K562 (cell line): ENCODE results near the gene CTNNA3. TPM values are rescaled to one million over a fixed set of nuclear protein-coding genes. Genes with fewer than 3 reads are reported as not detected.

Experiments used
- ATAC-seq: fragments of 200-7000 bp; cut with Tn5 transposase; 3 replicates; pipeline ENCODE4 v1.9.1; 2020; ENCODE audit warnings: moderate library complexity
- BruUV-seq: library from RNA; stranded (reverse); fragments of 400-500 nt; replicated peaks from 2 replicates; lab custom pipeline; 2021; lab: Mats Ljungman, UMichigan
- CTCF ChIA-PET: fragments of 300-600 bp; formaldehyde crosslinking; extraction: SDS; loops from one replicate; lab custom pipeline; 2021; ENCODE audit warnings: low intra/inter-chr PET ratio; lab: Yijun Ruan, JAX
- POLR2A ChIA-PET: fragments of 300-600, 350-650 bp; sonication (Branson Sonifier 250); formaldehyde crosslinking; extraction: SDS; loops from one replicate; lab custom pipeline; 2021; ENCODE audit warnings: antibody characterized with exemption, inconsistent platforms; lab: Yijun Ruan, JAX
- DNase-seq, 4 experiments: peaks; one replicate each; pipeline versions ENCODE4 v3.0.0 to v3.0.0-alpha.2; 2011 to 2018; ENCODE audit warnings: low spot score in 3 of 4, mixed read lengths in 3 of 4; ENCODE audit errors: extremely low read depth in 1 of 4
- FAIRE-seq: peaks from 2 replicates; lab custom pipeline; 2011; peaks lifted over from hg19 to GRCh38; lab: Jason Lieb, UNC
- H2AFZ ChIP-seq: 2 replicates; pipeline ENCODE4 v1.6.0; 2011; ENCODE audit warnings: low read depth, low read length, control low read depth, inconsistent platforms
- H3K27ac ChIP-seq: fragments of 200-600 bp; 3 replicates; pipeline ENCODE4 v1.8.0; 2011; ENCODE audit warnings: low read depth, mild to moderate bottlenecking, control low read depth, inconsistent platforms, low read length, moderate library complexity, mixed read lengths; ENCODE audit errors: extremely low read depth
- H3K27me3 ChIP-seq, 2 experiments: fragments of 300-600 bp in 1 of 2; 2 replicates in 1 of 2; 3 replicates in 1 of 2; pipeline versions ENCODE4 v1.6.0 to v1.8.0; 2011; ENCODE audit warnings: inconsistent platforms in 2 of 2, low read length in 2 of 2, mild to moderate bottlenecking in 1 of 2, mixed read lengths in 1 of 2, moderate library complexity in 1 of 2; ENCODE audit not compliant: control insufficient read depth in 2 of 2, insufficient read depth in 2 of 2
- H3K36me3 ChIP-seq: fragments of 300-600 bp; 3 replicates; pipeline ENCODE4 v1.8.0; 2011; ENCODE audit warnings: mild to moderate bottlenecking, low read length, inconsistent platforms; ENCODE audit not compliant: control insufficient read depth, insufficient read depth
- H3K4me1 ChIP-seq, 2 experiments: fragments of 200-600 bp in 1 of 2; replicated peaks in 1 of 2; 2 replicates in 1 of 2; 3 replicates in 1 of 2; pipeline versions ENCODE4 v1.5.1 to v1.8.0; 2011; ENCODE audit warnings: inconsistent platforms in 2 of 2, low read length in 2 of 2, mild to moderate bottlenecking in 1 of 2, mixed read lengths in 1 of 2, moderate library complexity in 1 of 2; ENCODE audit not compliant: control insufficient read depth in 2 of 2, insufficient read depth in 2 of 2
- H3K4me2 ChIP-seq: 2 replicates; pipeline ENCODE4 v1.6.1; 2011; ENCODE audit warnings: low read length, control low read depth, inconsistent platforms, mixed read lengths; ENCODE audit not compliant: insufficient read depth
- H3K4me3 ChIP-seq: fragments of 200-600 bp; sonication (generic), shearing (Covaris generic); 2 replicates; pipeline ENCODE4 v1.5.1; 2016; ENCODE audit warnings: control low read depth, inconsistent platforms
- H3K79me2 ChIP-seq: fragments of 200-600 bp; 3 replicates; pipeline ENCODE4 v1.8.0; 2011; ENCODE audit warnings: low read length, inconsistent platforms; ENCODE audit not compliant: control insufficient read depth, insufficient read depth
- H3K9ac ChIP-seq, 2 experiments: 2 replicates each; pipeline versions ENCODE4 v1.6.0 to v1.6.1; 2011; ENCODE audit warnings: low read depth in 2 of 2, low read length in 2 of 2, control low read depth in 1 of 2, inconsistent platforms in 1 of 2, mild to moderate bottlenecking in 1 of 2, mixed read lengths in 1 of 2; ENCODE audit not compliant: insufficient read depth in 1 of 2
- H3K9me1 ChIP-seq: one replicate; pipeline ENCODE4 v1.6.0; 2011; ENCODE audit warnings: inconsistent platforms, mild to moderate bottlenecking, low read length, moderate library complexity; ENCODE audit not compliant: control insufficient read depth, insufficient read depth
- H3K9me3 ChIP-seq: replicated peaks from 2 replicates; pipeline ENCODE4 v1.5.1; 2011; ENCODE audit warnings: low read depth, low read length, inconsistent platforms; ENCODE audit not compliant: control insufficient read depth, insufficient read depth
- H4K20me1 ChIP-seq: replicated peaks from 2 replicates; pipeline ENCODE4 v1.6.1; 2011; ENCODE audit warnings: low read length, inconsistent platforms, mixed read lengths; ENCODE audit not compliant: control insufficient read depth, insufficient read depth
- CBX5 ChIP-seq: IDR thresholded peaks from 2 replicates; pipeline ENCODE4 v1.6.1; 2014; ENCODE audit warnings: low read depth, borderline replicate concordance
- CEBPG ChIP-seq, 3 experiments: fragments of 200-800 bp in 1 of 3; sonication (Bioruptor generic) in 1 of 3; sonication (generic) in 1 of 3; formaldehyde crosslinking in 1 of 3; IDR thresholded peaks in 2 of 3; conservative IDR thresholded peaks in 1 of 3; 2 replicates each; pipeline versions ENCODE4 v1.6.1 to v1.8.0; 2016 to 2022; ENCODE audit warnings: missing compliant biosample characterization in 2 of 3, missing genetic modification characterization in 2 of 3, mild to moderate bottlenecking in 1 of 3, missing genetic modification reagents in 1 of 3
- CREB3 ChIP-seq: fragments of 450-650 bp; conservative IDR thresholded peaks from 2 replicates; pipeline ENCODE4 v1.6.1; 2016; ENCODE audit warnings: missing genetic modification characterization, low read depth, mild to moderate bottlenecking, missing compliant biosample characterization, moderate library complexity
- CUX1 ChIP-seq: fragments of 200-800 bp; sonication (Bioruptor generic); IDR thresholded peaks from 2 replicates; pipeline ENCODE4 v1.6.1; 2016; ENCODE audit warnings: missing genetic modification characterization, missing compliant biosample characterization
- ELF1 ChIP-seq: fragments of 200-800 bp; sonication (Bioruptor generic); IDR thresholded peaks from 2 replicates; pipeline ENCODE4 v1.6.1; 2016; ENCODE audit warnings: missing genetic modification characterization, missing compliant biosample characterization
- NFIX ChIP-seq: fragments of 250-450 bp; sonication (Bioruptor Pico); IDR thresholded peaks from 2 replicates; pipeline ENCODE4 v1.4.0; 2020; ENCODE audit warnings: low read depth, mild to moderate bottlenecking, moderate library complexity
- NKRF ChIP-seq: fragments of 450-650 bp; IDR thresholded peaks from 2 replicates; pipeline ENCODE4 v1.6.1; 2016; ENCODE audit warnings: borderline replicate concordance
- SMARCB1 ChIP-seq: IDR thresholded peaks from 2 replicates; pipeline ENCODE4 v1.6.1; 2011; ENCODE audit warnings: improper control_type of control experiment, low read depth; ENCODE audit not compliant: insufficient read length
- SP2 ChIP-seq: IDR thresholded peaks from 2 replicates; pipeline ENCODE4 v1.6.1; 2011; ENCODE audit warnings: mild to moderate bottlenecking, low read depth, low read length, moderate library complexity; ENCODE audit not compliant: poor library complexity, severe bottlenecking; ENCODE audit errors: extremely low read depth
- SREBF1 ChIP-seq: fragments of 150-350 bp; IDR thresholded peaks from 2 replicates; pipeline ENCODE4 v1.6.1; 2014; ENCODE audit warnings: antibody characterized with exemption, low read depth, low read length, borderline replicate concordance
- ZNF124 ChIP-seq: sonication (generic); formaldehyde crosslinking; IDR thresholded peaks from 2 replicates; pipeline ENCODE4 v1.8.1; 2022; ENCODE audit warnings: missing genetic modification reagents
- ZNF277 ChIP-seq: fragments of 250-450 bp; sonication (Bioruptor Pico); IDR thresholded peaks from 2 replicates; pipeline ENCODE4 v1.8.0; 2022; ENCODE audit warnings: inconsistent platforms, mild to moderate bottlenecking, moderate library complexity, borderline replicate concordance
- WGBS: fragments of 100-300 bp; shearing (Covaris generic); methylation state at CpG from one replicate; pipeline ENCODE4 v1.1.6; 2016; ENCODE audit warnings: low coverage, mixed read lengths; ENCODE audit not compliant: insufficient coverage; ENCODE audit errors: missing lambda C conversion rate; 5-methylcytosine and 5-hydroxymethylcytosine counted together
- in situ Hi-C: fragments of 300-500 bp; cut with MboI; formaldehyde crosslinking; loops from 4 replicates; pipeline ENCODE4 v1.15.0; 2018; ENCODE audit warnings: inconsistent platforms, mixed read lengths
- intact Hi-C: fragments of 100-400 bp; cut with micrococcal nuclease; formaldehyde crosslinking; loops from 2 replicates; pipeline ENCODE4 v1.14.2; 2022
- polyA plus RNA-seq, 8 experiments: library from polyadenylated mRNA; depleted of rRNA in 4 of 8; stranded (reverse) in 5 of 8; unstranded in 3 of 8; fragments of >200 nt; fragmentation: Nextera tagmentation in 2 of 8; fragmentation: Illumina TruSeq in 1 of 8; extraction: Ambion mirVana in 2 of 8; extraction: Trizol in 1 of 8; gene quantifications; 2 replicates each; pipeline versions ENCODE4 v1.2.1 to v1.2.3, GENCODE V29; 2011 to 2014; ENCODE audit warnings: inconsistent platforms in 1 of 8, missing spikeins in 1 of 8
- total RNA-seq, 7 experiments: library from RNA; depleted of rRNA in 6 of 7; stranded (reverse); fragments of >200 nt in 6 of 7; fragmentation: Illumina TruSeq in 2 of 7; extraction: Trizol in 2 of 7; gene quantifications; 2 replicates each; pipeline versions ENCODE4 v1.2.1 to v1.2.3, GENCODE V29; 2011 to 2021; ENCODE audit warnings: low replicate concordance in 1 of 7

CTNNA3 gene
- total and polyA plus RNA-seq, 9 of the 15 experiments (the other 6 are each of a cell fraction or from before 2014, with no cell fraction given), result 0.04 TPM; not detected in 8

- no peaks in the 10 kb centered on the region for H3K27me3 ChIP-seq
- ATAC-seq (no peak), DNase-seq (no peak), FAIRE-seq (no peak)
- H4K20me1 ChIP-seq, result no peaks in the 10 kb centered on the region
- BruUV-seq, result no TSS peak
- H3K9me3 ChIP-seq, result no peaks in the 10 kb centered on the region; the same call in 1 of the 2 replicates
- in situ Hi-C loops, result no loop called here
- no peak overlapping the region for H3K9ac ChIP-seq
- POLR2A ChIA-PET, result no interaction called here
- WGBS, result 1% methylated on average over 3 of the region's 3 CpGs
- no peaks in the 10 kb centered on the region for H3K9me1 ChIP-seq
- CTCF ChIA-PET, result no interaction called here
- H2AFZ ChIP-seq, result no peak overlapping the region
- H3K4me1 ChIP-seq, result no peaks in the 10 kb centered on the region
- no peak overlapping the region for H3K27ac ChIP-seq
- no peaks in the 10 kb centered on the region for H3K36me3 ChIP-seq
- H3K79me2 ChIP-seq, result no peaks in the 10 kb centered on the region
- no peak overlapping the region for H3K4me3 ChIP-seq
- no peak overlapping the region for H3K4me2 ChIP-seq
- intact Hi-C loops, result no loop called here
- TF ChIP-seq SREBF1 (no peak), ZNF124 (CRISPR knock-in tag) (no peak), ELF1 (tag) (no peak), CEBPG (CRISPR knock-in tag; IDR thresholded peaks at IDR 0.05) (no peak), CEBPG (tag; conservative IDR thresholded peaks at IDR 0.05 in 1 of 2, IDR thresholded peaks at IDR 0.05 in 1 of 2) (no peak), CUX1 (CRISPR knock-in tag) (no peak), NFIX (no peak), NKRF (no peak), CBX5 (no peak), SMARCB1 (no peak), ZNF277 (no peak), CREB3 (tag) (no peak), SP2 (no peak)
Measured at GRCh38 chr10:67618116-67618515, 77.9 kb downstream of the CTNNA3 start.
